Neural cell (in vitro differentiated cells): Measurements from ENCODE around the gene OCRL. TPM values are rescaled to one million over a fixed set of nuclear protein-coding genes. Genes with fewer than 3 reads are reported as not detected.

ENCODE experiments used
- H2AFZ ChIP-seq: fragments of 200-600, 300-800 bp; sonication (generic), shearing (Covaris generic); 2 replicates; pipeline ENCODE4 v1.6.0; 2014; ENCODE audit warnings: low read depth, mild to moderate bottlenecking, antibody characterized with exemption, low read length, moderate library complexity
- H3F3A ChIP-seq: fragments of 200-600 bp; shearing (Covaris generic); 2 replicates; pipeline ENCODE4 v1.6.1; 2016; ENCODE audit warnings: mild to moderate bottlenecking, moderate library complexity, mixed read lengths, antibody characterized with exemption, low read length; ENCODE audit not compliant: insufficient read depth, poor library complexity, severe bottlenecking
- H3K27ac ChIP-seq: fragments of 200-600, 300-800 bp; sonication (generic), shearing (Covaris generic); 2 replicates; pipeline ENCODE4 v1.5.1; 2014; ENCODE audit warnings: mild to moderate bottlenecking, low read length, moderate library complexity
- H3K27me3 ChIP-seq: fragments of 300-800, 200-600 bp; sonication (generic), shearing (Covaris generic); 2 replicates; pipeline ENCODE4 v1.6.0; 2014; ENCODE audit warnings: mild to moderate bottlenecking, low read depth, low read length, moderate library complexity; ENCODE audit not compliant: insufficient read depth
- H3K36me3 ChIP-seq: fragments of 300-800, 200-600 bp; sonication (generic), shearing (Covaris generic); 2 replicates; pipeline ENCODE4 v1.5.1; 2014; ENCODE audit warnings: mild to moderate bottlenecking, antibody characterized with exemption, low read length, moderate library complexity; ENCODE audit not compliant: insufficient read depth
- H3K4me2 ChIP-seq: fragments of 300-800, 200-600 bp; sonication (generic), shearing (Covaris generic); 2 replicates; pipeline ENCODE4 v1.6.0; 2014; ENCODE audit warnings: mild to moderate bottlenecking, low read length
- H3K4me3 ChIP-seq: fragments of 300-800, 200-600 bp; sonication (generic), shearing (Covaris generic); 2 replicates; pipeline ENCODE4 v1.5.1; 2014; ENCODE audit warnings: mild to moderate bottlenecking, low read length, moderate library complexity
- H3K79me2 ChIP-seq: fragments of 200-600 bp; shearing (Covaris generic); replicated peaks from 2 replicates; pipeline ENCODE4 v1.6.0; 2014; ENCODE audit warnings: mild to moderate bottlenecking, low read length, moderate library complexity; ENCODE audit not compliant: insufficient read depth
- H3K9ac ChIP-seq: fragments of 300-800, 200-600 bp; sonication (generic), shearing (Covaris generic); 2 replicates; pipeline ENCODE4 v1.6.1; 2016; ENCODE audit warnings: mild to moderate bottlenecking, low read length, mixed read lengths
- H3K9me2 ChIP-seq: fragments of 200-600 bp; shearing (Covaris generic); 2 replicates; pipeline ENCODE4 v1.6.1; 2016; ENCODE audit warnings: mild to moderate bottlenecking, low read length, mixed read lengths; ENCODE audit not compliant: insufficient read depth
- H3K9me3 ChIP-seq: fragments of 200-600, 300-800 bp; sonication (generic), shearing (Covaris generic); 2 replicates; pipeline ENCODE4 v1.6.1; 2016; ENCODE audit warnings: mild to moderate bottlenecking, mixed run types, low read length, moderate library complexity, mixed read lengths
- H4K20me1 ChIP-seq: fragments of 200-600 bp; shearing (Covaris generic); 2 replicates; pipeline ENCODE4 v1.6.1; 2016; ENCODE audit warnings: mild to moderate bottlenecking, mixed run types; ENCODE audit not compliant: insufficient read depth
- CTCF ChIP-seq: fragments of 450-650 bp; IDR thresholded peaks from 2 replicates; pipeline ENCODE4 v1.5.1; 2014; ENCODE audit warnings: antibody characterized with exemption, mild to moderate bottlenecking, moderate library complexity; ENCODE audit not compliant: poor library complexity, severe bottlenecking
- EP300 ChIP-seq: fragments of 450-650 bp; conservative IDR thresholded peaks from 2 replicates; pipeline ENCODE4 v1.6.1; 2014; ENCODE audit warnings: antibody characterized with exemption, mild to moderate bottlenecking, moderate library complexity; ENCODE audit not compliant: poor library complexity, severe bottlenecking
- EZH2 ChIP-seq: fragments of 200-600, 300-800 bp; shearing (Covaris generic), sonication (generic); IDR thresholded peaks from 2 replicates; pipeline ENCODE4 v1.6.1; 2014; ENCODE audit warnings: antibody characterized with exemption, low read length, borderline replicate concordance, mild to moderate bottlenecking; ENCODE audit not compliant: insufficient read depth, poor library complexity, severe bottlenecking
- MXI1 ChIP-seq: fragments of 450-650 bp; conservative IDR thresholded peaks from 2 replicates; pipeline ENCODE4 v1.6.1; 2014; ENCODE audit warnings: antibody characterized with exemption, mild to moderate bottlenecking; ENCODE audit not compliant: poor library complexity, severe bottlenecking
- POLR2AphosphoS5 ChIP-seq: IDR thresholded peaks from 2 replicates; pipeline ENCODE4 v1.6.1; 2012
- RAD21 ChIP-seq: fragments of 450-650 bp; conservative IDR thresholded peaks from 2 replicates; pipeline ENCODE4 v1.6.1; 2014; ENCODE audit warnings: antibody characterized with exemption, mild to moderate bottlenecking, moderate library complexity
- SMC3 ChIP-seq: fragments of 450-650 bp; conservative IDR thresholded peaks from 2 replicates; pipeline ENCODE4 v1.6.1; 2014; ENCODE audit warnings: antibody characterized with exemption, mild to moderate bottlenecking, moderate library complexity; ENCODE audit not compliant: poor library complexity
- TAF1 ChIP-seq: IDR thresholded peaks from 2 replicates; pipeline ENCODE4 v1.6.1; 2012; ENCODE audit warnings: low read depth
- polyA plus RNA-seq: library from polyadenylated mRNA; depleted of rRNA; stranded (reverse); fragments of >200 nt; gene quantifications from 2 replicates; pipeline ENCODE4 v1.2.3, GENCODE V29; 2014
- TF ChIP-seq, protein P1 (sequence below): IDR thresholded peaks from 2 replicates; pipeline ENCODE4 v1.6.1; 2012; ENCODE audit warnings: borderline replicate concordance

Gene OCRL
- polyA plus RNA-seq, 1 donor from 2014 or later = 27.9 TPM

- Histone ChIP-seq H3K27ac (peak within 1 kb of the TSS; percentile 81), H2AFZ (peak within 1 kb of the TSS; percentile 65), H3K36me3 (no peaks in the 10 kb centered on the region), H3K4me3 (peak within 1 kb of the TSS; percentile 83), H4K20me1 (no peaks in the 10 kb centered on the region), H3K9ac (peak within 1 kb of the TSS; percentile 90), H3K9me2 (no peaks in the 10 kb centered on the region), H3F3A (no peaks in the 10 kb centered on the region), H3K79me2 (peaks cover 22% of the 10 kb centered on the region), H3K9me3 (no peaks in the 10 kb centered on the region), H3K4me2 (no peak within 1 kb of the TSS), H3K27me3 (no peaks in the 10 kb centered on the region)
- TF ChIP-seq CTCF = no peak
- TF ChIP-seq SMC3 = no peak
- no peak for TF ChIP-seq RAD21
- no peak for TF ChIP-seq EZH2
- TF ChIP-seq TAF1 = peak; percentile 54
- peak; percentile 53 for TF ChIP-seq POLR2AphosphoS5
- TF ChIP-seq, protein P1, sequence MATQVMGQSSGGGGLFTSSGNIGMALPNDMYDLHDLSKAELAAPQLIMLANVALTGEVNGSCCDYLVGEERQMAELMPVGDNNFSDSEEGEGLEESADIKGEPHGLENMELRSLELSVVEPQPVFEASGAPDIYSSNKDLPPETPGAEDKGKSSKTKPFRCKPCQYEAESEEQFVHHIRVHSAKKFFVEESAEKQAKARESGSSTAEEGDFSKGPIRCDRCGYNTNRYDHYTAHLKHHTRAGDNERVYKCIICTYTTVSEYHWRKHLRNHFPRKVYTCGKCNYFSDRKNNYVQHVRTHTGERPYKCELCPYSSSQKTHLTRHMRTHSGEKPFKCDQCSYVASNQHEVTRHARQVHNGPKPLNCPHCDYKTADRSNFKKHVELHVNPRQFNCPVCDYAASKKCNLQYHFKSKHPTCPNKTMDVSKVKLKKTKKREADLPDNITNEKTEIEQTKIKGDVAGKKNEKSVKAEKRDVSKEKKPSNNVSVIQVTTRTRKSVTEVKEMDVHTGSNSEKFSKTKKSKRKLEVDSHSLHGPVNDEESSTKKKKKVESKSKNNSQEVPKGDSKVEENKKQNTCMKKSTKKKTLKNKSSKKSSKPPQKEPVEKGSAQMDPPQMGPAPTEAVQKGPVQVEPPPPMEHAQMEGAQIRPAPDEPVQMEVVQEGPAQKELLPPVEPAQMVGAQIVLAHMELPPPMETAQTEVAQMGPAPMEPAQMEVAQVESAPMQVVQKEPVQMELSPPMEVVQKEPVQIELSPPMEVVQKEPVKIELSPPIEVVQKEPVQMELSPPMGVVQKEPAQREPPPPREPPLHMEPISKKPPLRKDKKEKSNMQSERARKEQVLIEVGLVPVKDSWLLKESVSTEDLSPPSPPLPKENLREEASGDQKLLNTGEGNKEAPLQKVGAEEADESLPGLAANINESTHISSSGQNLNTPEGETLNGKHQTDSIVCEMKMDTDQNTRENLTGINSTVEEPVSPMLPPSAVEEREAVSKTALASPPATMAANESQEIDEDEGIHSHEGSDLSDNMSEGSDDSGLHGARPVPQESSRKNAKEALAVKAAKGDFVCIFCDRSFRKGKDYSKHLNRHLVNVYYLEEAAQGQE = peak; percentile 19
- TF ChIP-seq MXI1 = no peak
- no peak for TF ChIP-seq EP300
These were observed 16.8 kb upstream of the OCRL start, which contains the start of gene SMARCA1 for GRCh38 chrX:129523079-129523911. Gene SMARCA1, minus strand, starts transcription at chrX:129523490. Its CDS starts 120 bp downstream, at chrX:129523370.

GRCh38 chrX:129524250-129524850, 15.7 kb upstream of the OCRL start:
- Histone ChIP-seq H3K9ac (no peak overlapping the region), H2AFZ (no peak overlapping the region), H3K9me2 (no peaks in the 10 kb centered on the region), H3K4me2 (no peak overlapping the region), H3K79me2 (peaks cover 11% of the 10 kb centered on the region), H3K27me3 (no peaks in the 10 kb centered on the region), H3K36me3 (no peaks in the 10 kb centered on the region), H3K9me3 (no peaks in the 10 kb centered on the region), H4K20me1 (no peaks in the 10 kb centered on the region), H3K27ac (no peak overlapping the region), H3K4me3 (no peak overlapping the region), H3F3A (no peaks in the 10 kb centered on the region)
- TF ChIP-seq TAF1 (no peak), RAD21 (no peak)
- TF ChIP-seq, protein P1 = no peak
